CD4-positive, alpha-beta T cell treated with Interleukin-12 subunit alpha and Interleukin-12 subunit beta, for 1 hour (primary cell): Measurements from ENCODE around the gene PLK3.
"Not testable (repeated sequence)": the region's sequence is repeated elsewhere in the genome, so short reads cannot be mapped to it uniquely, and the experiment has no call there.

Experiments
- DNase-seq: peaks from one replicate; pipeline ENCODE4 v3.0.0-alpha.2; 2020

The PLK3 gene

DNA sequence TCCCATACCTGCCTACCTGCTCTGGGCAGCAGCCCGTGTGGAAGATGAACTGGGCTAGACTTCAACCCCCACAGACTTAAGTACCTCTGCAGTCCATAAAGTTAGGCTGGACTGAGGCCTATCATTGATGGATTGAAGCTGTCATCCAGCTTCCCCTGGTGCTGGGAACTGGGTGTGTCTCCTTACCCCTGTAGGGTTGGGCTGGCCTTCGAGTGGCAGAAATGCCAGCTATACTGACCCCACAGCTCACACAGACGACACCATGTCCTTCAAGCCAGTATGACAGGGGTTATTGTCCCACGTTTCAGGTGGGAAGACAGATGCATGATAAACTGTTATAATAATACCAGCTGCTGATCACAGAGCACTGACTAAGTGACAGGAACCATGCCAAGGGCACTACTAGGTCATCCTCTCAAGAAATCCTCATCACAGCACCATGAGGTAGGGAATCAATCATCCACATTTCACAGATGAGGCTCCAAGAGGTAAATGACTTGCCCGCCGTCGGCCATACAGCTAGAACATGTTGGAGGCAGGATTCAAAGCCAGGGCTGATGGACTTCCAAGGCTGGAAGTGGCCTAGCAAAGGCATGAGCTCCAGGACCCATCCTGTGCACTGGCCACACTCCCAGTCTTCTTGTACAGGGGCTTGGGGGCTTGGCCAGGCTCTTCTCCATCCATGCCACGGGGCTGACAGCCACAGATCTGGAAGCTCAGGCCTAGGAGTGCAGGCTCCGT, 11.9 kb upstream of the PLK3 start, which contains the start of gene BEST4:
Gene BEST4, minus strand, starts transcription at position 51 of the 741 bp plus-strand sequence. CDS start 465 bp downstream, outside the sequence.
- DNase-seq = no peak

DNA sequence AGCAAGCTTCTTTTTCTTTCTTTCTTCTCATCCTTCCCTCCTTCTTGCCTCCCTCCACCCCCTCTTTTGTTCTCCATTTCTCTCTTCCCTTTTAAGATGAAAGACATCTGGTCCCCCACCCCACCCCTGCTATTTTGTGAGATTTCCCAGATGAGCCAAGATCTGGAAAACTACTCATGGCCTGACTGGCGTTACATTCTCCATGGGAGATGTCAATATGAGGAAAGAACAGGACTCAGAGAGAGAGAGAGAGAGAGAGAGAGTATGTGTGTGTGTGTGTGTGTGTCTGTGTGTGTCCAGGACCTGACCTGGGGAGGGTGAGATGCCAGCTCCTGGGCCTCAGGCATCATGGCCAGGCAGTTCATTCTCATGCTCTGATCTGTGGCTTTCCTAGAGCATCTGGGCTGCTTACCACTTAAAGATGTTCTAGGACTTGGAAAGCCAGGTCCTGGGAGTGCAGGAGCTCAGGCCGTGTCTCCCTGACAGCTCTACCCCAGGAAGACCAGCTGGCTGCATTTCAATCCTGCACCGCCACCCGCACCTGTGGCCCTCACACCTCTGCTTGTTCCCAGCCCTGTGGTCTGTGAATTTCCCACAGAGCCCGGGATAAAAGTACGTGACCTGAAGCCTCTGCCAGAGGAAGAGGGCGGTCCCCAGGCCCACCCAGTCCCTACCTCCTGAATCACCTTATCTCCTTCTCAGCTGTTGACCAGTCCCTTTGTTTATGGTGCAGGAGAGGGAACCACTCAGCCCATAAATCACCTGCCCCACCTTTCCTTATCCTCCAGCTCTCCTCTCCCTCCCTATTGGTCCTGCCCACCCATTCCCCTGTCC, 9.0 kb upstream of the PLK3 start:
- no peak for DNase-seq

DNA sequence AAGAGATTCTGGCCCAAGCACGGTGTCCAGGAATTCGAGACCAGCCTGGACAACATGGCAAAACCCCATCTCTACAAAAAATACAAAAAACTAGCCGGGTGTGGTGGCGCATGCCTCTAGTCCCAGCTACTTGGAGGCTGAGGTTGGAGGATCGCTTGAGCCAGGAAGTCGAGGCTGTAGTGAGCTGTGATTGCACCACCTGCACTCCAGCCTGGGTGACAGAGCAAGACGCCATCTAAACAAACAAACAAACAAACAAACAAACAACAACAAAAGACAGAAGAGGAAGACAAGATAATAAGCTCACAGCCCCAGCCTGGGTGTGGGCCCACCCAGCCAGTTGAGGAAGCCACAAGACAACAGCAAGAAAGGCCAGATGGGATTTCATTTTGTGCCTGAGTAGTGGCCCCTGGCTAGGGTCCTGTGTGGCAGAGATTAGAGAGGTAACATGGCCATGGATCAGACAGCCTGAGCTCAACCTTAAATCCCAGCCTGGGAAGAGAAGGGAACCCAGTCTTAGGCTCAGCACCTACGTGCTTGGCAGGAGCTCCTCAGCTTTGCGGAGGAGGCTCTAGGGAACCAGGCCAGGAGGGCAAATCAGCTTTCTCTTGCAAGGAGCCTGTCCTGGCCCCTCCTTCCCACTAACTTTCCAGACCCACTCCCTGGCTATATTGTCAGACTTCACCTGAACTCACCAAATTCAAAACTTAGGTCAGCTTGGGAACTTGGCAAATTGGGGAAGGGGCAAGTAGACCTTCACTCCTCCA, 7.3 kb upstream of the PLK3 start:
- DNase-seq = no peak

DNA sequence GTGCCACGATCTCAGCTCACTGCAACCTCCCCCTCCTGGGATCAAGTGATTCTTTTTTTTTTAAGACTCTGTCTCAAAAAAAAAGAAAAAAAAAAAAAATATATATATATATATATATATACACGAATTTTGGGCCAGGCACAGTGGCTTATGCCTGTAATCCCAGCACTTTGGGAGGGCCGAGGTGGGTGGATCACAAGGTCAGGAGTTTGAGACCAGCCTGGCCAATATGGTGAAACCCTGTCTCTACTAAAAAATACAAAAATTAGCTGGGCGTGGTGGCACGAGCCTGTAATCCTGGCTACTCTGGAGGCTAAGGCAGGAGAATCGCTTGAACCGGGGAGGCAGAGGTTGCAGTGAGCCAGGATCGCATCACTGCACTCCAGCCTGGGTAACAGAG, 2.3 kb upstream of the PLK3 start:
- not testable (repeated sequence) for DNase-seq

DNA sequence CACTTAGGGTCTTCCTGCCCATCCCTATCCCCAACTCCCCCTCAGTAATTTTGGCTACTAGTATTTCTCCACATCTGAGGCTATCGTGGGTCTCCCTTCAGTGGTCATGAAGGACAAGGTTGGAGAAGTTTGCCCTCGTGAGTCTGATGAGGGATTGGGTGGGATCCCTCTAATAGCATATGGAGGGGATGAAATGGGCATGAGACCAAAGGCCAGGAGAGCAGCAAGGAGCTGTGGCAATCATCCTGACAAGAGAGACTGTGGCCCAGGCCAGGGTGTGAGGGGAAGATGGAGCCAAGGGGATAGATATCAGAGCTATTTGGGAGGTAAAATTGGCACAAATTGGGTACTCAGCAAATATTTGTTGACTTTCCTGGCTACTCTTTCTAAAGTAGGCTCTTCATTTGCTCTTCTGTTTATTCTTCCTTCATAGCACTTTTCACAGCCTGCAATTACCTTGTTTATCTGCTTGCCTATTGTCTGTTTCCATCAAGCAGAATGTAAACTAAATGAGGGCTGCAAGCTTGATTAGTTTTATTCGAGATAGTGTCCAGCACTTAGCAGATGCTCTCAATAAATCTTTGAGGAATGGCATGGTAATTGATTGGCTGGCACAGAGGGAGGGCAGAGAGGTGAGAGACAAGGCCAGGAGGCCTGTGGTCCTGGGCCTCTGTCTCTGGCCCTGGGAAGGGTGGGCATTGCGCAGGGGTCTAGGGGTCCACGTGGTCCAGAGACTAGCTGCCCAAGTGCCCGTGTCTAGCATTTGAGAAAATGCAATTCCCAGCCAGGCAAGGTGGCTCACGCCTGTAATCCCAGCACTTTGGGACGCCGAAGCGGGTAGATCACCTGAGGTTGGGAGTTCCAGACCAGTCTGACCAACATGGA, 1.5 kb upstream of the PLK3 start:
- no peak for DNase-seq

DNA sequence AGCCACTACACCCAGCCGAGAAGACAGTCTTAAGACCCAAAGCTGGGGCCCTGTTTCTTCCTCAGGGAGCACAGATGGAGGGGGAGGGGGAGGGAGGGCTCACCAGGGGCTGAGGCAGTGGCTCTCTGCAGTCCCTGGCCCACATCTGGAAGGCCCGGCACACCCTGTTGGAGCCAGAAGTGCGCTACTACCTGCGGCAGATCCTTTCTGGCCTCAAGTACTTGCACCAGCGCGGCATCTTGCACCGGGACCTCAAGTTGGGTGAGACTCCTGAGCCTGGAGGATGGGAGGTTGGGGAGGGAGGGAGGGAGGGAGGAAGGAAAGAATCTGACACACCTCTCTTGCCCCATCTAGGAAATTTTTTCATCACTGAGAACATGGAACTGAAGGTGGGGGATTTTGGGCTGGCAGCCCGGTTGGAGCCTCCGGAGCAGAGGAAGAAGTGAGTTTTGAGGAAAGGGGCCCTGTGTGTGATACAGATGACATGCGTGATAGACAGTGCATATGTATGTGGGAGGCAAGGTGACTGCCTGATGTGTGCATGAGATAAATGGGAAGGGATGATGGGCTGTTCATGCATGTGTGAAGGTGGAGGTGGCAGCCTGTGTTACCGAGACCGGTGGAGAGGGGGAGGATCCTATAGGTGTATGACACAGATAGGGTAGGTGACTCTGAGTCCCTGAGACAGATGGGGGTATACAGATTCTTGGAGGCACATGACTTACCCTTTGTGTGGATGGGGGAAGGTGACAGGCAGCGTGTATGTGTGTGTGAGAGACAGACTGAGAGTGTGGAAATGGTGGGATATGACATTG, 1.5 kb downstream of the PLK3 start:
- peak; percentile 54 for DNase-seq

DNA sequence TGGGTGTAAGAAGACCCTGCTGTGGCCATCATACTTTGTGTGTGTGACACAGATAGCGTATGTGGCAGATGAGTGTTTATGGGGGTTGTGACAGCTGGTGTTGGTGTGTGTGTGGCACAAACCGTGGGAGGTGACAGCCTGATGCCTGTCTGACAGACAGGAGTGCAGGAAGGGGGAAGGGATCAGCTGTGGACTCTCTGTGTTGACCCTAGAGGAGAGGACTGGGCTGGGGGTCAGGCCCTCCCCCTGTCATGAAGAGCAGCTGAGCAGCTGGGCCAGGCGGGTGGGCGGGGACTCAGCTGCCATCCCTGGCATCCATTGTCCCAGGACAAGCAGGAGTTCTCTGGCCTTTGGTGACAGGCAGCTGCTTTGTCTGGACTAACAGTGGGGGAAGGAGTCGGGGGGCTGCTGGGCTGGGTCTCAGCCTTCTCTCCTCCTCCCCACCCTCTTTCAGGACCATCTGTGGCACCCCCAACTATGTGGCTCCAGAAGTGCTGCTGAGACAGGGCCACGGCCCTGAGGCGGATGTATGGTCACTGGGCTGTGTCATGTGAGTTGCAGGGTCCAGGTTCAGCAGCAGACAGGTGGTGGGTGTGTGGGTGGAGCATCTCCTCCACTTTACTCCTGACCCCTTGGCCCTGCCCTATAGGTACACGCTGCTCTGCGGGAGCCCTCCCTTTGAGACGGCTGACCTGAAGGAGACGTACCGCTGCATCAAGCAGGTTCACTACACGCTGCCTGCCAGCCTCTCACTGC, 2.3 kb downstream of the PLK3 start:
- DNase-seq = no peak

DNA sequence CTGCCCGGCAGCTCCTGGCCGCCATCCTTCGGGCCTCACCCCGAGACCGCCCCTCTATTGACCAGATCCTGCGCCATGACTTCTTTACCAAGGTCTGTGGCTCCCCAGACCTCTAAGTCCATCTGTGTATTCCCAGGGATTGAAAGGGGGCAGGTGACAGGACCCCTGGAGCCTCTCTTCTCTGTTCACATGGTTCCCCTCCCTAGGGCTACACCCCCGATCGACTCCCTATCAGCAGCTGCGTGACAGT, 2.8 kb downstream of the PLK3 start:
- DNase-seq = no peak

DNA sequence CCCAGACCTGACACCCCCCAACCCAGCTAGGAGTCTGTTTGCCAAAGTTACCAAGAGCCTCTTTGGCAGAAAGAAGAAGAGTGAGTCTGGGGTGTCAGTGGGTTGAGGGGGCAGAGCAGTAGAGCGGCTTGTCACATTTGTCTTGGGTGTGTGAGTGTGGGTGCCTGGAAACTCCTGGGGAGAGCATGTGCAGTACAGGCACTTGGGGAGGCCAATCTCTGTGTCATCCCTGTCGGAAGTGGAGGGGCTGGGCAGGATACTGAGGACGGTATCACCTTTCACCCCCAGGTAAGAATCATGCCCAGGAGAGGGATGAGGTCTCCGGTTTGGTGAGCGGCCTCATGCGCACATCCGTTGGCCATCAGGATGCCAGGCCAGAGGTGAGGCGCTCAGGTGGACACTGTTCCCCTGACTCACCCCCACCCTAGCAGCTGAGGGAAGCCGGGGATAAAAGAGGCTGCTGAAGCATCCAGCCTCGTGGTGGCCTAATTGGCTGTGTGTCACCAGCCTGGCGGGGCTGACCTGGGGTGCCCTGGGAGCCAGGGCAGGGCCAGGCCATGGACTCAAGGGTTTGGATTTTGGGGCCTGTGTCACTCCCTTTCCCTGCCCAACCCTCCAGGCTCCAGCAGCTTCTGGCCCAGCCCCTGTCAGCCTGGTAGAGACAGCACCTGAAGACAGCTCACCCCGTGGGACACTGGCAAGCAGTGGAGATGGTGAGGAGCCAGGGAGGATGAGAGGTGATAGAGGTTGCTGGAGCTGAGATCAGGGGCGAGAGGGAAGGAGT, 3.3 kb downstream of the PLK3 start:
- no peak for DNase-seq

DNA sequence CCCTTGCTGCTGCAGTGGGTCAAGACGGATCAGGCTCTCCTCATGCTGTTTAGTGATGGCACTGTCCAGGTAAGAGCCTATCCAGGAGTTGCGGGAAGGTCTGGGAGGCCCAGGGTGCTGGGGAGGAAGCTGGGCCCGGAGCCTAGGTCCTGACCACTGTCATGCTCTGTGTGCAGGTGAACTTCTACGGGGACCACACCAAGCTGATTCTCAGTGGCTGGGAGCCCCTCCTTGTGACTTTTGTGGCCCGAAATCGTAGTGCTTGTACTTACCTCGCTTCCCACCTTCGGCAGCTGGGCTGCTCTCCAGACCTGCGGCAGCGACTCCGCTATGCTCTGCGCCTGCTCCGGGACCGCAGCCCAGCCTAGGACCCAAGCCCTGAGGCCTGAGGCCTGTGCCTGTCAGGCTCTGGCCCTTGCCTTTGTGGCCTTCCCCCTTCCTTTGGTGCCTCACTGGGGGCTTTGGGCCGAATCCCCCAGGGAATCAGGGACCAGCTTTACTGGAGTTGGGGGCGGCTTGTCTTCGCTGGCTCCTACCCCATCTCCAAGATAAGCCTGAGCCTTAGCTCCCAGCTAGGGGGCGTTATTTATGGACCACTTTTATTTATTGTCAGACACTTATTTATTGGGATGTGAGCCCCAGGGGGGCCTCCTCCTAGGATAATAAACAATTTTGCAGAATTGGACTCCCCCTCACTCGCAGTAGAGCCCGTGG, 5.3 kb downstream of the PLK3 start:
- peak; percentile 35 for DNase-seq

DNA sequence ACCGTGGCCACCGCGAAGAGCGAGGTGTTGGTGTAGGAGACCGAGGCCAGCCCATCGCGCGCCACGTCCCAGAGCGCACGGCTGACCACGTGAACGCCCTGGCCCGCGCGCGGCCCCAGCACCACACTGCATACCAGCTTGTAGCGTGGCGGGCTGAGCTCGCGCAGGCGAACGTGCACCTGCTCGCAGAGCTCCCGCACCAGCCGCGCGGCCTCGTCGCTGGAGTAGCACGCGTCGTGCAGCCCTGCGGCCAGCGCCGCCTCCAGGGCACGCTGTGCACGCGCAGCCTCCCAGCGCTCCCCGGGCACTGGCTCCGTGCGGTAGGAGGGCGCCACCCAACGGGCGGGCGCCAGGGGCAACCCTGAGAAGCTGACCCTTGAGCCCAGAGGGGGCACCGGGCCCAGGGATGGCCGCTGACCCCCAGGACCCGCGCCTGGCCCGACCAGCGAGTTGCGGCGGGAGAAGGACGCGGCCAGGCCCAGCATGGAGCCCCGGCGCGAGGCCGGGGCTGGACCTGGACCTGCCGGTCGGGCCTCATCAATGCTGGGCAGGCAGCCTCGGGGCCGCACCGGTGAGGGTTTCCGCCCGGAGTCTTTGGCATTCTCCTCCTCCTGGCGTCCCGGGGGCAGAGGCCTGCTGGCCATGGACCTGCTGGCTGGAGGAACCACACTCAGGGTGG, 6.0 kb downstream of the PLK3 start:
- DNase-seq = peak; percentile 38

DNA sequence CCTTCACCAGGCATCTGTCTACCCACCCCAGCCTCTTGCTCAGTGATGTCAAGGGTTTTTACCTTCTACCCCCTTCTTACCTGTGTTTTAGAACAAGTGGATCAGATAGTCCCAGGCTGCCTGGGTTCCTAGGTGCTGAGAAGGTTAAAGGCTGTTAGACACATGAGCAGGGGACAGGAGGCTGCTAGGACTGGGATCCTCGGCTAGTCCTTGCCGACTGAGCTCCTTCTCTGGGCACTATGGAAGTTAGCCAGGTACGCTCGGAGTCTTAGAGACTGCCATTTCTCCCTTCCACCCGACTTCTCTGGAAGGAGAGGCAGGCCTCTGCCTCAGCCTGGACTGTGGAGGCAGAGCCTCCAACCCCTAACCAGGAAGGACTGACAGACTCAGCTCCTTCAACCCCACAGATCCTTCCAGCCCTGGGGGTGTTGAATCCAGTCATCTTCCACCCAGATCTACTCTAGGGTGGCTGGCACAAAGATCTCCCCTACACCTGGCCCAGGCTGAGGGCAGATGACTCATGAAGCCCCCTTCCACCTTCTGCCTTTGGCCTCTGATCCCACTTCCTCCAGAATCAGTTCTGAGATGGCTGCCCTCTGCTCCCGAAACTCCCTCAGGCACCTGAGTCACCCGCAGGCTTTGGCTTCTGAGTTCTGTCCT, 6.7 kb downstream of the PLK3 start, which contains the start of gene DYNLT4:
Gene DYNLT4, minus strand, starts transcription at position 648 of the 660 bp plus-strand sequence. CDS start 683 bp downstream, outside the sequence.
- no peak for DNase-seq

DNA sequence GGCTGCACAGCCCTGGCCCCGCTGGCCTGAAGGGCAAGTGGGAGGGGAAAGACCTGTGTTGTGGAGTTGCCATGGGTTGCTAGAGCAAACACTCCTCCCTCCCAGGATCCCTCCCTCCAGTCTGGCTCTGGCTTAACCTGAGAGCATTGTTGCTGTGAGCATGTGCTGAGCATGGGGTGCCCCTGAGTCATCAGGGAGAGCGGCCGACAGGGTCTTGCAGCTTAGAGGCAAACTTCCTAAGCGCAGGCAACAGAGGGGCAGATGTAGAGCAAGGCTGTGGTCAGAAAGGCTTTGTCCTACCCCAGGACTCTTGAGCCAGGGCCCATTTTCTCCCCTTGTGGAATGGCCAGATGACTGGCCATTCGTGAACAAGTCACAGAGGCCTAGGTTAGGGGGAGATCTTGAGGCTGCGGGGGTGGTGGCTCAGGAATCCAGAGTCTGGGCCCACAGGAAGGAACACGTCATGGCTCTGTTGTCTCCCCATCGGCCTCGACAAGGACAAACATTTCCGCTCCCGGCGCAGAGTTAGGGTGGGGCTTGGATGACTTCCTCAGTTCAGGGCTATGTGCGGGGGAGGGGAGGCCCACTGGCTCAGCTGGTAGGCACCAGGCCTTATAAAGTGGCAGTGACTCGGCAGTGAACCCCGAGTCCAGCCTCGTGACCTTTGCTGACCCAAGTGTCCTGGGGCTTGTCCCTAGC, 7.3 kb downstream of the PLK3 start:
- peak; percentile 95 for DNase-seq

DNA sequence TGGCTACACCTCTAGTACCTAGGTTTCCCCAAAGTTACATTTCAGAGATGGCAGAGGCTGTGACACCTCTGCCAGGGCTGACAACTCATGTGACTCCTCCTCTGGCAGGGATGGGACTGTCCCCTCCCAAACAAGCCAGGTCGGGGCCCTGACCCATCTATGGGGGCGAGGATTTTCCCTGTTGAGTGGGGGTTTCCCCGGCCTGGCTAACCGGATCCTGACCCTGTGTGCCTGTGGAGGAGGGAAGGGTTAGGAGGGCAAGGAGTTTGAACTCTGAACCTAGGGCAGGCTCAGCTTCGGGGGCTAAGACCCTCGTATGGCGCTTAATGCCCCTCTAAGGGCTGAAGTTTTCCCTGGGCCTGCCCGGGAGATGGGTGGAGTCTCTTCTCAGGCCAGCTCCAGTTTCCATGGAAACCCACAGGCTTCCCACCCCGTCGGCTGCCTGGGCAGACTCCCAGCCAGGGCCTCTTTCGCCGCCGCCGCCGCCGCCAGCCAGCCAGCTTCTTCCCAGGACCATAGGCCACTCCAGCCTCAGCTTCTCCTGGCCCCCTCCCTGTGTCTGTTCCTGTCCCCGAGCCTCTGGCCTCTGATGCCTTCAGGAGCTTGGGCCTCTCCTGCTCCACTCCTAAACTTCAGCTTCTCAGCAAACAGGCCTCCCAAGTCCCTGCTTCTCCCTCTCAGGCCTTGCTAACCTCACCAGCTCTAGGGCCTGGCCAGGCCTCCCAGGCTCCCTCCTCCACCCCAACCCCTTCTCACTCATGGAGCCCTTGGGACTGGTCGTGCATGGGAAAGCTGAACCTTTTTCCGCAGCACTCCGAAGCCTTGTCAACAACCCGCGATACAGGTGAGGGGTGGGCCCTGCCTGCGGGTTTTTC, 8.1 kb downstream of the PLK3 start, which contains the start of gene BTBD19:
Gene BTBD19, plus strand, starts transcription at position 461 of the 875 bp plus-strand sequence. Its CDS starts 298 bp downstream, at position 759.
- DNase-seq = peak; percentile 85

DNA sequence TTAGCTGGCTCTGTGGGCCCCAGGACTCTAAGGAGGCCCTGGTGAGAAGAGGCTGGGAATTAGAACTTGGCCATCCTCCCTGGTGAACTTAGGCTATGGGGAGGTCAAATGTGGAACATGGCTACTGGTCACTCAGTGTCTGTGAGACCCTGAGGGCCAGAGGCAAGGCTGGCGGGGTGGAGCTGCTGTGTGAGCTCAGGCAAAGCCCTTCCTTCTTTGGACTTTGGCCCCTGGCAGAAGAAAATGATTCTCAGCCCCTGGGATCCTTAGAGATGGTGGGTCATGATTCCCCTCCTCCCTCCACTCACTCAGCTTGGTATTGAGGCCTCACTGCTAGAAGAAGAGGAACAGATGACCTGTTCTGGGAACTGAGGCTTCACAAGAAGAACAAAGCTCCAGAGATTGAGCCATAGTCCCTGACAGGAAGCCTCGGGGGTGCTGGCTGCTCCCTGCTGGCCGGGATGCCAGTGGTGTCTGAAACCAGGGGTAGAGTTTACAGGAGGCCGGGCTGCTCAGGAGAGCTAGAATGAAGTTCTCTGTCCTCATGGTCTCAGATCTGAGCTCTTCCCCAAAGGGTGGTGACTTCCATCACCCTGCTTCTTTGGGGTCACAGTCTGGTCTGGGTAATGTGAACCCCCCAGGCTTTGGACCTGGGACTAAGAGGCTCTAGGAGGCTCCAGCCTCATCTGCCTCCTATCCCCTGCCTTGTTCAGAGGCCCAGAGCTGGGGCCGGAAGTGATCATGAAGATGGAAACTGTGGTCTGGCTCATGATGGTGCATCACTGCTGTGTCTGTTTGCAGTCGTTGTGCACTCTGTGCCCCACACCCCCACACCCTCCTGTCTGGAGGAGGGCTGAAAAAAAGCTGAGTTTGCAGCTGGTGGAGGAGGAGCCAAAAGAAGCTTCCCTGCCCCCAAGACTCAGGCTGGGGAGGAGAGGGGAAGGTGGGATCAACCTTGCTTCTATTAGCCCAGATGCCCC, 9.1 kb downstream of the PLK3 start:
- peak; percentile 92 for DNase-seq
